Prostate gland (tissue), 2 donors: ENCODE results near the gene SCARB1. TPM values are rescaled to one million over a fixed set of nuclear protein-coding genes. Genes with fewer than 3 reads are reported as not detected.

Experiments used
- DNase-seq: peaks from one replicate; pipeline ENCODE4 v3.0.0-alpha.2; 2019; ENCODE audit warnings: low spot score
- H3K27ac ChIP-seq, 2 donors: fragments of 200-600 bp; sonication (generic); 2 replicates each; pipeline ENCODE4 v1.5.1; 2017 to 2019
- H3K27me3 ChIP-seq: fragments of 200-600 bp; sonication (generic); replicated peaks from 2 replicates; pipeline ENCODE4 v1.5.1; 2019; ENCODE audit not compliant: insufficient read depth
- H3K36me3 ChIP-seq, 2 donors: fragments of 200-600 bp; sonication (generic); 1 replicate in 1 of 2; 2 replicates in 1 of 2; pipeline versions ENCODE4 v1.5.1 to v1.8.1; 2017 to 2019
- H3K4me1 ChIP-seq: fragments of 200-600 bp; sonication (generic); replicated peaks from 2 replicates; pipeline ENCODE4 v1.5.1; 2019
- H3K4me3 ChIP-seq, 2 donors: fragments of 200-600 bp; sonication (generic); 2 replicates each; pipeline ENCODE4 v1.5.1; 2017 to 2019
- H3K9me3 ChIP-seq: fragments of 200-600 bp; sonication (generic); 2 replicates; pipeline ENCODE4 v1.5.1; 2017
- POLR2A ChIP-seq: fragments of 450-650 bp; IDR thresholded peaks from one replicate; pipeline ENCODE4 v1.6.1; 2016; ENCODE audit warnings: antibody characterized with exemption, mild to moderate bottlenecking
- POLR2AphosphoS5 ChIP-seq: sonication (generic); formaldehyde crosslinking; IDR thresholded peaks from one replicate; pipeline ENCODE4 v1.6.1; 2017; ENCODE audit warnings: antibody characterized with exemption
- WGBS: methylation state at CpG from one replicate; pipeline ENCODE4 v1.1.5; 2018; 5-methylcytosine and 5-hydroxymethylcytosine counted together
- intact Hi-C: fragments of 100-400 bp; cut with DNase I; formaldehyde crosslinking; loops from one replicate; pipeline ENCODE4 v1.14.2; 2022
- total RNA-seq, 2 donors: library from RNA; depleted of rRNA; stranded (reverse); fragments of >200 nt; gene quantifications; one replicate each; pipeline ENCODE4 v1.1.0, GENCODE V29; 2016
- TF ChIP-seq, protein P1 (sequence below), 4 experiments: fragments of 200-600 bp in 2 of 4; fragments of 450-650 bp in 2 of 4; sonication (generic) in 2 of 4; IDR thresholded peaks; 1 replicate in 3 of 4; 2 replicates in 1 of 4; pipeline ENCODE4 v1.5.1; 2016 to 2019; ENCODE audit warnings: antibody characterized with exemption in 4 of 4, mild to moderate bottlenecking in 2 of 4, moderate library complexity in 2 of 4

Gene SCARB1
- total RNA-seq, 2 donors from 2014 or later, result 28.0 to 44.4 TPM

DNA sequence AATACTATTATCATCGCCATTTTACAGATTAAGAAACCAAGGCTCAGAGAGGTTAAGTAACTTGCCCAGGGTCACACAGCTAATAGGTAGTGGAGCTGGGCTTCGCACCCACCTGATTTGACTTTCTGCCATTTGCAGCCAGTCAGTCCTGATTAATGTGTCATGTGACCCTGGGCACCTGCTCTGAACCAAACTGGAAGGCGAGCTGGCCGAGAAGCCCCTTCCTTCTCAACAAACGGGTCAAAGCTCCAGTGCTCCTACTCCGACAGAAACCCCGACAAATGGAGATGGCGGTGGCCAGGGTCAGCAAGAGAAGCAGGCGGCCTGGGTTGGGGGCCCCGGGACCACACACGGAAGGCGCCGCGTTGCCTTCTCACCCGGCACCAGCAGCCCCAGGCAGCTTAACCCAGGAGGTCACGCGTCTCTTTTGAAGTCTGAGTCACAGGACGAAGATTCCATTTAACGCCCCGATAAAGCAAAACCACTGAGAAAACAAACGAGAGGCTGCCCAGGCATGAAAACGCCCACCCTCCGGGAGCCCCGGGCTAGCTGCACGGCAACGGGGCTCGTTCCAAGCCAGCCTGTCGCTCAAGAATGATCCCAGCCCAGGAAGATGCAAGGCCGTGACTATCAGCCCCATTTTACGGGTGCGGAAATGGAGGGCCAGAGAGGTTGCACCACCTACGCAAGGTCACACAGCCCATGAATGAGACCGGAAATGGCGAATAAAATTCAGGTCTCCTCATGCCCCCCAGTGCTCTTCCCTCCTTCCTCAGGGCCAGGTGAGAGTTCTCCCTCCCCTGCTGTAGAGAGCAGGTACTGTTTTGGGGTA is 124.8 kb downstream of the SCARB1 start:
- TF ChIP-seq POLR2AphosphoS5, result no peak
- TF ChIP-seq POLR2A, result no peak
- TF ChIP-seq, protein P1, sequence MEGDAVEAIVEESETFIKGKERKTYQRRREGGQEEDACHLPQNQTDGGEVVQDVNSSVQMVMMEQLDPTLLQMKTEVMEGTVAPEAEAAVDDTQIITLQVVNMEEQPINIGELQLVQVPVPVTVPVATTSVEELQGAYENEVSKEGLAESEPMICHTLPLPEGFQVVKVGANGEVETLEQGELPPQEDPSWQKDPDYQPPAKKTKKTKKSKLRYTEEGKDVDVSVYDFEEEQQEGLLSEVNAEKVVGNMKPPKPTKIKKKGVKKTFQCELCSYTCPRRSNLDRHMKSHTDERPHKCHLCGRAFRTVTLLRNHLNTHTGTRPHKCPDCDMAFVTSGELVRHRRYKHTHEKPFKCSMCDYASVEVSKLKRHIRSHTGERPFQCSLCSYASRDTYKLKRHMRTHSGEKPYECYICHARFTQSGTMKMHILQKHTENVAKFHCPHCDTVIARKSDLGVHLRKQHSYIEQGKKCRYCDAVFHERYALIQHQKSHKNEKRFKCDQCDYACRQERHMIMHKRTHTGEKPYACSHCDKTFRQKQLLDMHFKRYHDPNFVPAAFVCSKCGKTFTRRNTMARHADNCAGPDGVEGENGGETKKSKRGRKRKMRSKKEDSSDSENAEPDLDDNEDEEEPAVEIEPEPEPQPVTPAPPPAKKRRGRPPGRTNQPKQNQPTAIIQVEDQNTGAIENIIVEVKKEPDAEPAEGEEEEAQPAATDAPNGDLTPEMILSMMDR (IDR thresholded peaks at IDR 0.05), result no peak
- WGBS, result 57% methylated on average over 34 of the region's 34 CpGs
- Histone ChIP-seq H3K4me1 (no peaks in the 10 kb centered on the region), H3K27me3 (no peaks in the 10 kb centered on the region), H3K27ac (no peak overlapping the region), H3K36me3 (no peaks in the 10 kb centered on the region), H3K4me3 (no peak overlapping the region), H3K9me3 (no peaks in the 10 kb centered on the region)
- intact Hi-C loops, result no loop called here
- no peak for DNase-seq

DNA sequence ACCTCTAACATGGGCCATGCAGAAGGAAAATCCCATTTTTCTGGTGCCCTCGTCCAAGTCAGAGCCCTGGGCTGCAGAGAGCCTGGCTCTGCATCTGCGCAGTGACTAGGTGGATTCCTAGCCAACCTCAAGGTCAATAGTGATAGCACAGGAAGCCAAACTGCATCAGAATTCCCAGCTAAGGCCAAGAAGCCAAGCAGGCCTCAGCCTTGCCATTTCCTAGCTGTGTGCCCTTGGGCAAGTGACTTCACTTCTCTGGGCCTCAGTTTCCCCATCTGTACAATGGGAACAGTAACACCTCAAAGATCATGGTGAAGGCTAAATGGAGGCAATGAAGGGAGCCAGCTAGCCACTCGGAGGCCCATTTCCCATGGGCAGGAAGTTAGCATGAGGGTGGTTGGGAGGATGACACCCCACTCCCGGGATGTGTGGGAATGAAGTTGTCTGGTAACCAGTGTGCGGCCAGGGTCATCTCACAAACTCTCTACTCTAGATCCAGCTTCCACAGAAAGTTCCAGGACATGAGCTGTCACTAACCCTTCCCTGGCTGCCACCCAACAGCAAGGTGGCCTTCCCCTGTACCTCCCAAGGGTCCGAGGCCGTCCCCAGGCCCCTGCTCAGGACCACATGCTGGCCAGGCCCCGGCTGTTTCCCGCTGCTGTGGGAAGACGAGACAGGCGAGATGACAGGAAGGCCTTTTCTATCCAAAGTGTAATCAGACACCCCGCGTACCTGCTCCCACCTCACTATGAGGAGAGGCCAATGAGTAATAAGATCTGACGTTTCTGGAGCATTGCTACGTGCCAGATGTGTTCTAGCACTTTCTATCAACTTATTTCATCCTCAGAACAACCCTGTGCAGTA is 125.7 kb downstream of the SCARB1 start:
- no peaks in the 10 kb centered on the region for H3K36me3 ChIP-seq
- H3K4me1 ChIP-seq, result no peaks in the 10 kb centered on the region
- WGBS, result 57% methylated on average over 15 of the region's 15 CpGs
- no peak overlapping the region for H3K27ac ChIP-seq
- H3K4me3 ChIP-seq, result no peak overlapping the region
- no peak for DNase-seq
- intact Hi-C loops, result no loop called here
- TF ChIP-seq POLR2A, result no peak
- TF ChIP-seq, protein P1 (IDR thresholded peaks at IDR 0.05), result no peak
- no peak for TF ChIP-seq POLR2AphosphoS5
- no peaks in the 10 kb centered on the region for H3K9me3 ChIP-seq
- H3K27me3 ChIP-seq, result no peaks in the 10 kb centered on the region

DNA sequence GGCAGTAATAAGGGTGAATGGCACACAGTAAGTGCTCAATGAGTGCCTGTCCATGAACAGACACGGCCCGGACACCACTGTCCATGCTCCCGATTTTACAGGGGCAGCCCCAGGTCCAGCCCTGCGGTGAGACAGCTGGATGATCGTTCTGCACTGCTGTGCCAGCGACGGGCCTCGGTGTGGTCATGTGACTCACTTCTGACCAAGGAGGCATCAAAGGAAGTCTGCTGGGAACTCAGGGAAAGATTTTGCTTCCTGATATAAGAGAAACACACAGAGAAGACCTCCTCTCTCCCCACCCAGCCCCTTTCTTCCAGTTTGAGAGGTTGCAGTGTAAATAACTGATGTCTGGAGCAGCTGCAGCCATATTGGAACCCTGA is 126.6 kb downstream of the SCARB1 start:
- WGBS, result 77% methylated on average over 8 of the region's 8 CpGs
- TF ChIP-seq, protein P1 (IDR thresholded peaks at IDR 0.05), result no peak
- TF ChIP-seq POLR2AphosphoS5 (no peak), POLR2A (no peak)
- Histone ChIP-seq H3K4me3 (no peak overlapping the region), H3K27ac (no peak overlapping the region), H3K9me3 (no peaks in the 10 kb centered on the region), H3K36me3 (no peaks in the 10 kb centered on the region), H3K4me1 (no peaks in the 10 kb centered on the region), H3K27me3 (no peaks in the 10 kb centered on the region)
- DNase-seq, result no peak
- intact Hi-C loops, result no loop called here

DNA sequence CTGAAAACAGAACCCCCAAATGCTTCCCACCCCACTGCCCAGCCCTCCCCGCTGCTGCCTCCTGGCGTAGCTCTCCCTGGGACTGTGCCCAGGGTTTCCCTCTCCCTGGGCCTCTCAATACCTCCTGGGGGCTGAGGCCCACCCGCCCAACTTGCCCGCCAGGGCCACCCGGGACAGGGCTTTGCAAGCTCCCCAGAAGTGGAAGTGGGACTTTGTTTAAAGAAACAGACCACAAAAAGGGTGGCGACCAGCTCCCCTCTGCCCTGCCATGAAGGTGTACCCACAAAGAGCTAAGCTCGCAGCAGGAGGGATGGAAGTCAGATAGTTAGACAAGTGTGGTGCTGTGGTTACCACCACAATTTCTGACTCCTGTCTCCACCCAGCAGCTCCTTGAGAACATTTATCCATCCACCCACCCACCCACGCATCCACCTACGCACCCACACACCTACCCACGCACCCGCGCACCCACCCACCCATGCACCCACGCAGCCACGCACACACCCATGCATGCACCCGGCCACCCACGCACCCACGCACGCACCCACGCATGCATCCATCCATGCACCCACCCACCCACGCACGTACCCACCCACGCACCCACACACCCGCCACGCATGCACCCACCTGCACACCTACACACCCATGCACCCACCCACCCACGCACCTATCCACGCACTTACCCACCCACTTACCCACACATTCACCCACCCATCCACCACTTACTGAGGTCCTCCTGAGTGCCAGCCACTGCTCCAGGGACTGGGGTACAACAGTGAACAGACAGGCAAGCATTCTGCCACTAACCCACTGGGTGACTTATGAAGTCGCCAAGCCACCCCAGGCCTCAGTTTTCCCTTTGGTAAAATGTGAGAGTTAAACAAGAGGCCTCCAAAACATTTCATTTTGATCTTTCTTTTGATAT is 127.3 kb downstream of the SCARB1 start:
- no peak for DNase-seq
- Histone ChIP-seq H3K27ac (no peak overlapping the region), H3K4me1 (no peaks in the 10 kb centered on the region), H3K27me3 (no peaks in the 10 kb centered on the region), H3K4me3 (no peak overlapping the region), H3K36me3 (no peaks in the 10 kb centered on the region), H3K9me3 (no peaks in the 10 kb centered on the region)
- no peak for TF ChIP-seq POLR2AphosphoS5
- TF ChIP-seq POLR2A, result no peak
- TF ChIP-seq, protein P1 (IDR thresholded peaks at IDR 0.05), result no peak
- intact Hi-C loops, result no loop called here
- WGBS, result 81% methylated on average over 27 of the region's 27 CpGs
